Liver (tissue), 3 donors: ENCODE measurements around the gene NFATC2.

Experiments
- ATF3 ChIP-seq: IDR thresholded peaks from 2 replicates; pipeline ENCODE4 v1.6.1; 2016; ENCODE audit warnings: antibody characterized with exemption
- FOXA1 ChIP-seq: IDR thresholded peaks from 2 replicates; pipeline ENCODE4 v1.6.1; 2016; ENCODE audit warnings: antibody characterized with exemption
- JUND ChIP-seq, 2 donors: IDR thresholded peaks; 2 replicates each; pipeline ENCODE4 v1.6.1; 2016; ENCODE audit warnings: antibody characterized with exemption in 2 of 2
- NR2F2 ChIP-seq: IDR thresholded peaks from 2 replicates; pipeline ENCODE4 v1.6.1; 2016; ENCODE audit warnings: antibody characterized with exemption
- RAD21 ChIP-seq, 2 donors: IDR thresholded peaks; 2 replicates each; pipeline ENCODE4 v1.6.1; 2016; ENCODE audit warnings: antibody characterized with exemption in 2 of 2, mild to moderate bottlenecking in 2 of 2
- SP1 ChIP-seq: IDR thresholded peaks from 2 replicates; pipeline ENCODE4 v1.6.1; 2018; ENCODE audit warnings: antibody characterized with exemption, mild to moderate bottlenecking
- TAF1 ChIP-seq: conservative IDR thresholded peaks from 2 replicates; pipeline ENCODE4 v1.6.1; 2016; ENCODE audit warnings: antibody characterized with exemption, mild to moderate bottlenecking
- TF ChIP-seq, protein P1 (sequence below): fragments of 150-350 bp; IDR thresholded peaks from 2 replicates; pipeline ENCODE4 v1.5.1; 2017; ENCODE audit warnings: improper control_type of control experiment, low read depth, low read length; ENCODE audit not compliant: missing input control
- TF ChIP-seq, protein P2 (sequence below): IDR thresholded peaks from 2 replicates; pipeline ENCODE4 v1.6.1; 2016; ENCODE audit warnings: antibody characterized with exemption, mild to moderate bottlenecking
- TF ChIP-seq, protein P3 (sequence below): IDR thresholded peaks from 2 replicates; pipeline ENCODE4 v1.6.1; 2016; ENCODE audit warnings: antibody characterized with exemption
- donor health status: healthy.
- donor health status: healthy.

DNA sequence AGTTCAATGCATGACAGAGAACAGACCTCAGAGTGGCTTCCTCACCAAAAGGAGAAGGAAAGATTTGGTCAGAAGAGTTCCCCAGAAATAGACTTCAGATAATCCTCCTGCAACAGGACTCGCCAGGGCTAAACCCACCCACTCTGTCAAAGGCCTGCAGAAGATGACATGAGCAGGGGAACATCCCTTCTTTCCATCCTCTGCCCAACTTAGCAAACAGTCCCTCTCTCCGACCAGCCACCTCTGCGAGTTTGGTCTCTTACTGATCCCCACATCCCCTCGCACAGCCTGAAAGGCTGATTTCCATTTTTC is 7.5 kb downstream of the NFATC2 start:
- no peak for TF ChIP-seq NR2F2
- no peak for TF ChIP-seq TAF1
- TF ChIP-seq RAD21 (IDR thresholded peaks at IDR 0.05): no peak
- TF ChIP-seq, protein P1, sequence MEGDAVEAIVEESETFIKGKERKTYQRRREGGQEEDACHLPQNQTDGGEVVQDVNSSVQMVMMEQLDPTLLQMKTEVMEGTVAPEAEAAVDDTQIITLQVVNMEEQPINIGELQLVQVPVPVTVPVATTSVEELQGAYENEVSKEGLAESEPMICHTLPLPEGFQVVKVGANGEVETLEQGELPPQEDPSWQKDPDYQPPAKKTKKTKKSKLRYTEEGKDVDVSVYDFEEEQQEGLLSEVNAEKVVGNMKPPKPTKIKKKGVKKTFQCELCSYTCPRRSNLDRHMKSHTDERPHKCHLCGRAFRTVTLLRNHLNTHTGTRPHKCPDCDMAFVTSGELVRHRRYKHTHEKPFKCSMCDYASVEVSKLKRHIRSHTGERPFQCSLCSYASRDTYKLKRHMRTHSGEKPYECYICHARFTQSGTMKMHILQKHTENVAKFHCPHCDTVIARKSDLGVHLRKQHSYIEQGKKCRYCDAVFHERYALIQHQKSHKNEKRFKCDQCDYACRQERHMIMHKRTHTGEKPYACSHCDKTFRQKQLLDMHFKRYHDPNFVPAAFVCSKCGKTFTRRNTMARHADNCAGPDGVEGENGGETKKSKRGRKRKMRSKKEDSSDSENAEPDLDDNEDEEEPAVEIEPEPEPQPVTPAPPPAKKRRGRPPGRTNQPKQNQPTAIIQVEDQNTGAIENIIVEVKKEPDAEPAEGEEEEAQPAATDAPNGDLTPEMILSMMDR: no peak
- no peak for TF ChIP-seq ATF3
- TF ChIP-seq, protein P2, sequence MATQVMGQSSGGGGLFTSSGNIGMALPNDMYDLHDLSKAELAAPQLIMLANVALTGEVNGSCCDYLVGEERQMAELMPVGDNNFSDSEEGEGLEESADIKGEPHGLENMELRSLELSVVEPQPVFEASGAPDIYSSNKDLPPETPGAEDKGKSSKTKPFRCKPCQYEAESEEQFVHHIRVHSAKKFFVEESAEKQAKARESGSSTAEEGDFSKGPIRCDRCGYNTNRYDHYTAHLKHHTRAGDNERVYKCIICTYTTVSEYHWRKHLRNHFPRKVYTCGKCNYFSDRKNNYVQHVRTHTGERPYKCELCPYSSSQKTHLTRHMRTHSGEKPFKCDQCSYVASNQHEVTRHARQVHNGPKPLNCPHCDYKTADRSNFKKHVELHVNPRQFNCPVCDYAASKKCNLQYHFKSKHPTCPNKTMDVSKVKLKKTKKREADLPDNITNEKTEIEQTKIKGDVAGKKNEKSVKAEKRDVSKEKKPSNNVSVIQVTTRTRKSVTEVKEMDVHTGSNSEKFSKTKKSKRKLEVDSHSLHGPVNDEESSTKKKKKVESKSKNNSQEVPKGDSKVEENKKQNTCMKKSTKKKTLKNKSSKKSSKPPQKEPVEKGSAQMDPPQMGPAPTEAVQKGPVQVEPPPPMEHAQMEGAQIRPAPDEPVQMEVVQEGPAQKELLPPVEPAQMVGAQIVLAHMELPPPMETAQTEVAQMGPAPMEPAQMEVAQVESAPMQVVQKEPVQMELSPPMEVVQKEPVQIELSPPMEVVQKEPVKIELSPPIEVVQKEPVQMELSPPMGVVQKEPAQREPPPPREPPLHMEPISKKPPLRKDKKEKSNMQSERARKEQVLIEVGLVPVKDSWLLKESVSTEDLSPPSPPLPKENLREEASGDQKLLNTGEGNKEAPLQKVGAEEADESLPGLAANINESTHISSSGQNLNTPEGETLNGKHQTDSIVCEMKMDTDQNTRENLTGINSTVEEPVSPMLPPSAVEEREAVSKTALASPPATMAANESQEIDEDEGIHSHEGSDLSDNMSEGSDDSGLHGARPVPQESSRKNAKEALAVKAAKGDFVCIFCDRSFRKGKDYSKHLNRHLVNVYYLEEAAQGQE: no peak
- no peak for TF ChIP-seq FOXA1
- TF ChIP-seq, protein P3, sequence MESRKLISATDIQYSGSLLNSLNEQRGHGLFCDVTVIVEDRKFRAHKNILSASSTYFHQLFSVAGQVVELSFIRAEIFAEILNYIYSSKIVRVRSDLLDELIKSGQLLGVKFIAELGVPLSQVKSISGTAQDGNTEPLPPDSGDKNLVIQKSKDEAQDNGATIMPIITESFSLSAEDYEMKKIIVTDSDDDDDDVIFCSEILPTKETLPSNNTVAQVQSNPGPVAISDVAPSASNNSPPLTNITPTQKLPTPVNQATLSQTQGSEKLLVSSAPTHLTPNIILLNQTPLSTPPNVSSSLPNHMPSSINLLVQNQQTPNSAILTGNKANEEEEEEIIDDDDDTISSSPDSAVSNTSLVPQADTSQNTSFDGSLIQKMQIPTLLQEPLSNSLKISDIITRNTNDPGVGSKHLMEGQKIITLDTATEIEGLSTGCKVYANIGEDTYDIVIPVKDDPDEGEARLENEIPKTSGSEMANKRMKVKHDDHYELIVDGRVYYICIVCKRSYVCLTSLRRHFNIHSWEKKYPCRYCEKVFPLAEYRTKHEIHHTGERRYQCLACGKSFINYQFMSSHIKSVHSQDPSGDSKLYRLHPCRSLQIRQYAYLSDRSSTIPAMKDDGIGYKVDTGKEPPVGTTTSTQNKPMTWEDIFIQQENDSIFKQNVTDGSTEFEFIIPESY: no peak
- no peak for TF ChIP-seq JUND (IDR thresholded peaks at IDR 0.05)
- TF ChIP-seq SP1: no peak
